Measurements from ENCODE around the gene TIGD4. TPM values are rescaled to one million over a fixed set of nuclear protein-coding genes. Genes with fewer than 3 reads are reported as not detected.

Gene TIGD4
- total RNA-seq, 2 donors from 2014 or later: 0.78 to 3.0 TPM

DNA sequence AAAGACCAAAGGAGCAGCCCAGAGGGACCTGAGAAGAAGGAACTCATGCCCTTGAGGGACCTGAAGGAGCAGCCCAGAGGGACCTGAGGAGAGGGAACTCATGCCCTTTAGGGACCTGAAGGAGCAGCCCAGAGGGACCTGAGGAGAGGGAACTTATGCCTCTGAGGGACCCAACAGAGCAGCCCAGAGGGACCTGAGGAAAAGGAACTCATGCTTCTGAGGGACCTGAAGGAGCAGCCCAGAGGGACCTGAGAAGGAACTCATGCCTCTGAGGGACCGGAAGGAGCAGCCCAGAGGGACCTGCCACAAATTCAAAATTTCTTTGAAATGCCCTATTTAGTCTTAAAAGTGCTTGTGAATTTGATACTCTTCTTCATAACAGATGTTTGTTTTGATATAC lies 51.2 kb downstream of the TIGD4 start:
- ATAC-seq (no peak), DNase-seq (no peak)
- H3K27ac ChIP-seq: no peak overlapping the region
- H3K27me3 ChIP-seq: no peaks in the 10 kb centered on the region
- WGBS, 2 donors: 88 to 90% methylated on average over 1 of the region's 1 CpG
- no peaks in the 10 kb centered on the region for H3K9me3 ChIP-seq
- TF ChIP-seq, protein P1, sequence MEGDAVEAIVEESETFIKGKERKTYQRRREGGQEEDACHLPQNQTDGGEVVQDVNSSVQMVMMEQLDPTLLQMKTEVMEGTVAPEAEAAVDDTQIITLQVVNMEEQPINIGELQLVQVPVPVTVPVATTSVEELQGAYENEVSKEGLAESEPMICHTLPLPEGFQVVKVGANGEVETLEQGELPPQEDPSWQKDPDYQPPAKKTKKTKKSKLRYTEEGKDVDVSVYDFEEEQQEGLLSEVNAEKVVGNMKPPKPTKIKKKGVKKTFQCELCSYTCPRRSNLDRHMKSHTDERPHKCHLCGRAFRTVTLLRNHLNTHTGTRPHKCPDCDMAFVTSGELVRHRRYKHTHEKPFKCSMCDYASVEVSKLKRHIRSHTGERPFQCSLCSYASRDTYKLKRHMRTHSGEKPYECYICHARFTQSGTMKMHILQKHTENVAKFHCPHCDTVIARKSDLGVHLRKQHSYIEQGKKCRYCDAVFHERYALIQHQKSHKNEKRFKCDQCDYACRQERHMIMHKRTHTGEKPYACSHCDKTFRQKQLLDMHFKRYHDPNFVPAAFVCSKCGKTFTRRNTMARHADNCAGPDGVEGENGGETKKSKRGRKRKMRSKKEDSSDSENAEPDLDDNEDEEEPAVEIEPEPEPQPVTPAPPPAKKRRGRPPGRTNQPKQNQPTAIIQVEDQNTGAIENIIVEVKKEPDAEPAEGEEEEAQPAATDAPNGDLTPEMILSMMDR (IDR thresholded peaks at IDR 0.05): no peak
- TF ChIP-seq POLR2A (IDR thresholded peaks at IDR 0.05): no peak
- no peaks in the 10 kb centered on the region for H3K36me3 ChIP-seq (replicated peaks in 1 of 2; ENCODE audit: insufficient read depth in 1 of 2, low read depth in 2 of 2)
- intact Hi-C loops (cut with DNase I): no loop called here
- H3K4me3 ChIP-seq: no peak overlapping the region
- H3K4me1 ChIP-seq: no peaks in the 10 kb centered on the region

DNA sequence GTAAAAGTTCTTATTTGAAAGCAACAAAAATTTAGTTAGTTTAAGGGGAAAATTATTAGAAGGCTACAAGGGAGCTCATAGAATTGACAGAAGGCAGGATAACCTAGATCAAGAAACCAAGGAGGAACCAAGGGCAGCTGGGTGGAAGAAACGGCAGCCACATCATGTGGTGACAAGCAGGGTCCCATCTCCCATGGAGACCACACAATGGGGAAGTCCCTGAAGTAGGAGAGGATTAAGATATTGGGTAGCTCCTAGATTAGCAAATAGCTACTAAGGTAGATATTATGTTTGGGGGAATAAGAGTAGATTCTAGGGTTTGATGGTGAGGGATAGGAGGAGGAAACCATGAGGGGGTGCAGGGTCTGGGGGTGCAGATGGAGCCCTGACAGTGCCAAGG lies 51.7 kb downstream of the TIGD4 start:
- H3K4me3 ChIP-seq: no peak overlapping the region
- no peaks in the 10 kb centered on the region for H3K4me1 ChIP-seq
- no peak overlapping the region for H3K27ac ChIP-seq
- no peaks in the 10 kb centered on the region for H3K27me3 ChIP-seq
- intact Hi-C loops (cut with DNase I): no loop called here
- H3K9me3 ChIP-seq: no peaks in the 10 kb centered on the region
- 20 to 39% methylated on average over 1 of the region's 1 CpG for WGBS, 2 donors
- H3K36me3 ChIP-seq (replicated peaks in 1 of 2; ENCODE audit: insufficient read depth in 1 of 2, low read depth in 2 of 2): no peaks in the 10 kb centered on the region
- DNase-seq (no peak), ATAC-seq (no peak)
- TF ChIP-seq, protein P1 (IDR thresholded peaks at IDR 0.05): no peak
- TF ChIP-seq POLR2A (IDR thresholded peaks at IDR 0.05): no peak

DNA sequence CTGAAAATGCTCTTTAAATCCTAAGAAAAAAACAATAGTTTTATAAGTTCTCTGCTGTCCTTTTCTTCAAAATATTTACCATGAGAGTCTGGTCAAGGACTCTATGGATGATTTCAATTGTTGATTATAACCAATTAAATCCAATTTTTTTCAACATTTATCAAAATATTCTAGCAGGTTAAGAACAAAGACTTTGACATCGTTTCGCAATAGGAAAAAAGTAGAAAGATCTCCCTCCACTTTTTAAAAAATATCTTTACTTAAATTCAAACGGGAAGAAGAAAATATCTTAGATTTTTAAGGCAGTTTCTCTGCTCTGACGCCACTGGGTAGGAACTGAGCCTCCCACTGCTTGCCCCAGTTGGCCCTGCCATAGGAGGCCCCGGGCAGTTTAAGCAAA lies 55.0 kb downstream of the TIGD4 start:
- TF ChIP-seq POLR2A (IDR thresholded peaks at IDR 0.05): no peak
- Histone ChIP-seq H3K36me3 (replicated peaks in 1 of 2; ENCODE audit: insufficient read depth in 1 of 2, low read depth in 2 of 2) (no peaks in the 10 kb centered on the region), H3K27me3 (no peaks in the 10 kb centered on the region), H3K4me3 (no peak overlapping the region), H3K4me1 (no peaks in the 10 kb centered on the region), H3K9me3 (no peaks in the 10 kb centered on the region), H3K27ac (no peak overlapping the region)
- 65 to 69% methylated on average over 5 of the region's 5 CpGs for WGBS, 2 donors
- DNase-seq (no peak), ATAC-seq (no peak)
- intact Hi-C loops (cut with DNase I): no loop called here

DNA sequence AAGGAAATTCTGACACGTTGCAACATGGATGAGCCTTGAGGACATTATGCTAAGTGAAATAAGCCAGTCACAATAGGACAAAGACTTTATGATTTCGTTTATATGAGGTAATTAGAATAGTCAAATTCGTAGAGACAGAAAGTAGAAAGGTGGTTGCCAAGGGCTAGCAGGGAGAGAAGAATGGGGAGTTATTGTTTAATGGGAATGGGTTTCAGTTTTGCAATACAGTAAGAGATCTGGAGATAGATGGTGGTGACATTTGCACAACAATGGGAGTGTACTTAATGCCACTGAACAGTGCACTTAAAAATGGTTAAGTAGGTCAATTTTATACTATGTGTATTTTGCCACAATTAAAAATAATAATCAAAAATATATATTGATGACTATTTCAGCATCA lies 56.3 kb downstream of the TIGD4 start:
- no peaks in the 10 kb centered on the region for H3K27me3 ChIP-seq
- no peaks in the 10 kb centered on the region for H3K36me3 ChIP-seq (replicated peaks in 1 of 2; ENCODE audit: insufficient read depth in 1 of 2, low read depth in 2 of 2)
- H3K9me3 ChIP-seq: no peaks in the 10 kb centered on the region
- 55 to 60% methylated on average over 3 of the region's 3 CpGs for WGBS, 2 donors
- no peaks in the 10 kb centered on the region for H3K4me1 ChIP-seq
- H3K27ac ChIP-seq: no peak overlapping the region
- no peak for ATAC-seq
- no peak for DNase-seq
- TF ChIP-seq, protein P1 (IDR thresholded peaks at IDR 0.05): no peak
- TF ChIP-seq POLR2A (IDR thresholded peaks at IDR 0.05): no peak
- intact Hi-C loops (cut with DNase I): no loop called here
- no peak overlapping the region for H3K4me3 ChIP-seq

DNA sequence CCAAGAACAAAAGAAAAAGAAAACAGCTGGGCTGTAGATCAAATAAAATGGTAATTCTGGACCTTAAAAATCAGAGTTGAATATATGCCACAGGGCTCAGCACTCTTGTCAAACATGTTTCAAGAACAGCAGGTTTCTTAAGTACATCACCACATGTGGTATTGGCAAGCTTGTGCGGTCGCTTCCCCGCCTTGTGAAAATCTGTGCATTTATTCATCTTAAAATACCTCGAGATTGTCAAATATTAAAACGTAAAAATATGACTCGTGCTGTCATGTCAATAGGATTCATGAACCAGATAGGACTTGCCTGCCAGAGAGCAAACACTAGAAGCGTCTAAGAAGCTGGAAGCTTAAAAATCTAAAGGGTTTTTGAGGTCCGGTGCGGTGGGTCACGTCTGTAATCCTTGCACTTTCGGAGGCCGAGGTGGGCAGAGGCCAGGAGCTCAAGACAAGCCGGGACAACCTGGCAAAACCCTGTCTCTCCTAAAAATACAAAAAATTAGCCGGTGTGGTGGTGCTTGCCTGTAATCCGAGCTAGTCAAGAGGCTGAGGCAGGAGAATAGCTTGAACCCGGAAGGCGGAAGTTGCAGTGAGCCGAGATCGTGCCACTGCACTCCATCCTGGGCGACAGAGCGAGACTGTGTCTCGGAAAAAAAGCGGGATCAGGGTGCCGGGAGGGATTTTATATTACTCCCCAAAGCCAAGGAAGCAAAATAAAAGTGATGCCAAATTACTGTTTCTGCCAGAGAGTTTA lies 59.6 kb downstream of the TIGD4 start:
- ATAC-seq: no peak
- Histone ChIP-seq H3K4me3 (no peak overlapping the region), H3K9me3 (no peaks in the 10 kb centered on the region), H3K36me3 (replicated peaks in 1 of 2; ENCODE audit: insufficient read depth in 1 of 2, low read depth in 2 of 2) (no peaks in the 10 kb centered on the region), H3K27ac (no peak overlapping the region), H3K27me3 (no peaks in the 10 kb centered on the region), H3K4me1 (no peaks in the 10 kb centered on the region)
- TF ChIP-seq, protein P1 (IDR thresholded peaks at IDR 0.05): no peak
- TF ChIP-seq POLR2A (IDR thresholded peaks at IDR 0.05): no peak
- WGBS, 2 donors: 72 to 78% methylated on average over 24 of the region's 24 CpGs
- DNase-seq: no peak
- intact Hi-C loops (cut with DNase I): no loop called here

Other genes with a start within 250 kb of the TIGD4 start
- gene FBXW7, start 243.6 kb downstream of the TIGD4 start, total RNA-seq: 10 to 100 TPM; 34.5 to 40.5 TPM
- under 1 TPM; under 0.01 to 0.52 TPM for gene TMEM154, start 99.7 kb downstream of the TIGD4 start, total RNA-seq
- gene ARFIP1, start 224 bp upstream of the TIGD4 start, total RNA-seq: 10 to 100 TPM; 13.8 to 17.4 TPM
- 1 to 10 TPM in 1 of 2 donors, under 1 TPM in 1; 0.99 to 3.9 TPM for gene FHDC1, start 156.6 kb upstream of the TIGD4 start, total RNA-seq

Data from body of pancreas (tissue), 4 donors.